DOHH2 (cell line): ENCODE results near the gene TMEM212.

Experiments
- H3F3A ChIP-seq: fragments of 200-600 bp; sonication (generic), shearing (Covaris generic); 2 replicates; pipeline ENCODE4 v1.6.0; 2016; ENCODE audit warnings: antibody characterized with exemption, mild to moderate bottlenecking; ENCODE audit not compliant: control insufficient read depth, insufficient read depth
- H3K27ac ChIP-seq: fragments of 200-600 bp; sonication (generic); 2 replicates; pipeline ENCODE4 v1.5.1; 2014; ENCODE audit warnings: low read depth, mild to moderate bottlenecking, low read length, moderate library complexity
- H3K27me3 ChIP-seq: fragments of 200-600 bp; sonication (generic); 2 replicates; pipeline ENCODE4 v1.6.1; 2014; ENCODE audit warnings: mild to moderate bottlenecking, low read length, mixed read lengths; ENCODE audit not compliant: control insufficient read depth
- H3K36me3 ChIP-seq: fragments of 200-600 bp; sonication (generic); 2 replicates; pipeline ENCODE4 v1.6.1; 2014; ENCODE audit warnings: mild to moderate bottlenecking, low read length, moderate library complexity, mixed read lengths; ENCODE audit not compliant: control insufficient read depth
- H3K4me1 ChIP-seq: fragments of 200-600 bp; sonication (generic); 2 replicates; pipeline ENCODE4 v1.6.1; 2014; ENCODE audit warnings: mild to moderate bottlenecking, low read length, mixed read lengths; ENCODE audit not compliant: control insufficient read depth
- H3K4me2 ChIP-seq: fragments of 200-600 bp; sonication (generic); 2 replicates; pipeline ENCODE4 v1.6.0; 2014; ENCODE audit warnings: mild to moderate bottlenecking, low read length, moderate library complexity
- H3K4me3 ChIP-seq: fragments of 200-600 bp; sonication (generic); 2 replicates; pipeline ENCODE4 v1.5.1; 2014; ENCODE audit warnings: mild to moderate bottlenecking, low read length, mixed read lengths
- H3K79me2 ChIP-seq: fragments of 200-600 bp; sonication (generic); 2 replicates; pipeline ENCODE4 v1.6.1; 2014; ENCODE audit warnings: mild to moderate bottlenecking, low read length, mixed read lengths; ENCODE audit not compliant: control insufficient read depth
- H3K9me2 ChIP-seq: fragments of 200-600 bp; sonication (generic); replicated peaks from 2 replicates; pipeline ENCODE4 v1.6.1; 2014; ENCODE audit warnings: mild to moderate bottlenecking, low read length, mixed read lengths; ENCODE audit not compliant: control insufficient read depth
- H3K9me3 ChIP-seq: fragments of 200-600 bp; sonication (generic); 2 replicates; pipeline ENCODE4 v1.6.1; 2014; ENCODE audit warnings: antibody characterized with exemption, low read length, mixed read lengths; ENCODE audit not compliant: control insufficient read depth, insufficient read depth
- H4K20me1 ChIP-seq: fragments of 200-600 bp; sonication (generic); 2 replicates; pipeline ENCODE4 v1.6.0; 2014; ENCODE audit warnings: low read depth, mild to moderate bottlenecking, antibody characterized with exemption, low read length, moderate library complexity; ENCODE audit not compliant: control insufficient read depth, insufficient read depth
- CTCF ChIP-seq: fragments of 200-600 bp; sonication (generic); IDR thresholded peaks from one replicate; pipeline ENCODE4 v1.5.1; 2014; ENCODE audit warnings: antibody characterized with exemption, mild to moderate bottlenecking, low read depth, low read length; ENCODE audit not compliant: poor library complexity, severe bottlenecking
- EZH2phosphoT487 ChIP-seq: fragments of 200-600 bp; sonication (generic); IDR thresholded peaks from 2 replicates; pipeline ENCODE4 v1.6.1; 2017; ENCODE audit warnings: borderline replicate concordance, mild to moderate bottlenecking, antibody characterized with exemption, low read length, moderate library complexity, mixed read lengths

Gene TMEM212

GRCh38 chr3:171807806-171808205 lies 35.3 kb upstream of the TMEM212 start:
- TF ChIP-seq EZH2phosphoT487 (no peak), CTCF (no peak)
- no peaks in the 10 kb centered on the region for H3K27me3 ChIP-seq
- H3K4me1 ChIP-seq, result no peaks in the 10 kb centered on the region
- H3F3A ChIP-seq, result no peaks in the 10 kb centered on the region
- no peaks in the 10 kb centered on the region for H4K20me1 ChIP-seq
- no peaks in the 10 kb centered on the region for H3K36me3 ChIP-seq
- H3K4me3 ChIP-seq, result no peak overlapping the region
- H3K27ac ChIP-seq, result no peak overlapping the region
- H3K4me2 ChIP-seq, result no peak overlapping the region
- no peaks in the 10 kb centered on the region for H3K9me3 ChIP-seq
- H3K9me2 ChIP-seq, result no peaks in the 10 kb centered on the region
- no peaks in the 10 kb centered on the region for H3K79me2 ChIP-seq

GRCh38 chr3:171809611-171809860 lies 33.6 kb upstream of the TMEM212 start:
- no peaks in the 10 kb centered on the region for H4K20me1 ChIP-seq
- no peaks in the 10 kb centered on the region for H3K79me2 ChIP-seq
- no peaks in the 10 kb centered on the region for H3K27me3 ChIP-seq
- no peaks in the 10 kb centered on the region for H3F3A ChIP-seq
- no peak for TF ChIP-seq EZH2phosphoT487
- TF ChIP-seq CTCF, result no peak
- no peak overlapping the region for H3K27ac ChIP-seq
- no peaks in the 10 kb centered on the region for H3K36me3 ChIP-seq
- H3K4me1 ChIP-seq, result no peaks in the 10 kb centered on the region
- no peak overlapping the region for H3K4me3 ChIP-seq
- no peaks in the 10 kb centered on the region for H3K9me3 ChIP-seq
- H3K4me2 ChIP-seq, result no peak overlapping the region
- H3K9me2 ChIP-seq, result no peaks in the 10 kb centered on the region

GRCh38 chr3:171809861-171810628 lies 33.1 kb upstream of the TMEM212 start, which contains the start of gene PLD1:
TSS of gene PLD1 (minus strand) at chr3:171810483. CDS start at chr3:171738051, 72,432 bp downstream.
- Histone ChIP-seq H3K27ac (no peak within 1 kb of the TSS), H3K4me3 (no peak within 1 kb of the TSS), H3K79me2 (no peaks in the 10 kb centered on the region)

More at GRCh38 chr3:171809861-171810628, 33.1 kb upstream of the TMEM212 start, which contains the start of gene PLD1:
- Histone ChIP-seq H3K9me3 (no peaks in the 10 kb centered on the region), H3K4me2 (no peak within 1 kb of the TSS), H3K4me1 (no peaks in the 10 kb centered on the region), H3F3A (no peaks in the 10 kb centered on the region), H4K20me1 (no peaks in the 10 kb centered on the region), H3K27me3 (no peaks in the 10 kb centered on the region), H3K36me3 (no peaks in the 10 kb centered on the region), H3K9me2 (no peaks in the 10 kb centered on the region)
- TF ChIP-seq EZH2phosphoT487 (no peak), CTCF (no peak)
